Activated CD8-positive, alpha-beta memory T cell treated with anti-CD3 and anti-CD28 coated beads for 48 hours (primary cell): ENCODE results near the gene NBPF4.
"Not testable (repeated sequence)": the region's sequence is repeated elsewhere in the genome, so short reads cannot be mapped to it uniquely, and the experiment has no call there.

Experiments
- DNase-seq, 3 experiments: peaks; one replicate each; pipeline ENCODE4 v3.0.0-alpha.2; 2020; ENCODE audit warnings: low read depth in 2 of 3, low spot score in 2 of 3

The NBPF4 gene

GRCh38 chr1:108243976-108244375, at the start of gene NBPF4:
Gene NBPF4 (minus strand): TSS chr1:108244076. CDS start chr1:108243761, 315 bp downstream.
- not testable (repeated sequence) for DNase-seq

GRCh38 chr1:108282528-108283257, 38.8 kb upstream of the NBPF4 start:
- DNase-seq, result not testable (repeated sequence)

GRCh38 chr1:108272485-108273327, 28.8 kb upstream of the NBPF4 start:
- not testable (repeated sequence) for DNase-seq

- not testable (repeated sequence) for DNase-seq
Observed at GRCh38 chr1:108267097-108267496, 23.2 kb upstream of the NBPF4 start.

GRCh38 chr1:108261967-108262366, 18.1 kb upstream of the NBPF4 start:
- DNase-seq, result not testable (repeated sequence)

GRCh38 chr1:108261519-108261918, 17.6 kb upstream of the NBPF4 start:
- not testable (repeated sequence) for DNase-seq

GRCh38 chr1:108260578-108261259, 16.8 kb upstream of the NBPF4 start:
- DNase-seq, result not testable (repeated sequence)

- not testable (repeated sequence) for DNase-seq
Observed at GRCh38 chr1:108255426-108255825, 11.6 kb upstream of the NBPF4 start.

- not testable (repeated sequence) for DNase-seq
Observed at GRCh38 chr1:108239426-108239825, 4.5 kb downstream of the NBPF4 start.

GRCh38 chr1:108235308-108235707, 8.6 kb downstream of the NBPF4 start:
- DNase-seq, result not testable (repeated sequence)

GRCh38 chr1:108232183-108232582, 11.7 kb downstream of the NBPF4 start:
- DNase-seq, result not testable (repeated sequence)

- DNase-seq, result not testable (repeated sequence)
Observed at GRCh38 chr1:108229976-108230375, 13.9 kb downstream of the NBPF4 start.

- DNase-seq, result not testable (repeated sequence)
Observed at GRCh38 chr1:108227772-108228171, 16.1 kb downstream of the NBPF4 start.

- DNase-seq, result not testable (repeated sequence)
Observed at GRCh38 chr1:108226855-108227254, 17.0 kb downstream of the NBPF4 start.

- not testable (repeated sequence) for DNase-seq
Observed at GRCh38 chr1:108223226-108223625, 20.6 kb downstream of the NBPF4 start.

- not testable (repeated sequence) for DNase-seq
Observed at GRCh38 chr1:108217515-108218174, 26.2 kb downstream of the NBPF4 start.

- not testable (repeated sequence) for DNase-seq
Observed at GRCh38 chr1:108217007-108217406, 26.9 kb downstream of the NBPF4 start.

GRCh38 chr1:108216028-108216890, 27.6 kb downstream of the NBPF4 start:
- not testable (repeated sequence) for DNase-seq

- DNase-seq, result not testable (repeated sequence)
Observed at GRCh38 chr1:108214641-108215465, 29.0 kb downstream of the NBPF4 start.
